DOHH2 (cell line): ENCODE data around the gene GLP2R.

Experiments
- H3F3A ChIP-seq: fragments of 200-600 bp; sonication (generic), shearing (Covaris generic); 2 replicates; pipeline ENCODE4 v1.6.0; 2016; ENCODE audit warnings: antibody characterized with exemption, mild to moderate bottlenecking; ENCODE audit not compliant: control insufficient read depth, insufficient read depth
- H3K27ac ChIP-seq: fragments of 200-600 bp; sonication (generic); 2 replicates; pipeline ENCODE4 v1.5.1; 2014; ENCODE audit warnings: low read depth, mild to moderate bottlenecking, low read length, moderate library complexity
- H3K27me3 ChIP-seq: fragments of 200-600 bp; sonication (generic); 2 replicates; pipeline ENCODE4 v1.6.1; 2014; ENCODE audit warnings: mild to moderate bottlenecking, low read length, mixed read lengths; ENCODE audit not compliant: control insufficient read depth
- H3K36me3 ChIP-seq: fragments of 200-600 bp; sonication (generic); 2 replicates; pipeline ENCODE4 v1.6.1; 2014; ENCODE audit warnings: mild to moderate bottlenecking, low read length, moderate library complexity, mixed read lengths; ENCODE audit not compliant: control insufficient read depth
- H3K4me1 ChIP-seq: fragments of 200-600 bp; sonication (generic); 2 replicates; pipeline ENCODE4 v1.6.1; 2014; ENCODE audit warnings: mild to moderate bottlenecking, low read length, mixed read lengths; ENCODE audit not compliant: control insufficient read depth
- H3K4me2 ChIP-seq: fragments of 200-600 bp; sonication (generic); 2 replicates; pipeline ENCODE4 v1.6.0; 2014; ENCODE audit warnings: mild to moderate bottlenecking, low read length, moderate library complexity
- H3K4me3 ChIP-seq: fragments of 200-600 bp; sonication (generic); 2 replicates; pipeline ENCODE4 v1.5.1; 2014; ENCODE audit warnings: mild to moderate bottlenecking, low read length, mixed read lengths
- H3K79me2 ChIP-seq: fragments of 200-600 bp; sonication (generic); 2 replicates; pipeline ENCODE4 v1.6.1; 2014; ENCODE audit warnings: mild to moderate bottlenecking, low read length, mixed read lengths; ENCODE audit not compliant: control insufficient read depth
- H3K9me2 ChIP-seq: fragments of 200-600 bp; sonication (generic); replicated peaks from 2 replicates; pipeline ENCODE4 v1.6.1; 2014; ENCODE audit warnings: mild to moderate bottlenecking, low read length, mixed read lengths; ENCODE audit not compliant: control insufficient read depth
- H3K9me3 ChIP-seq: fragments of 200-600 bp; sonication (generic); 2 replicates; pipeline ENCODE4 v1.6.1; 2014; ENCODE audit warnings: antibody characterized with exemption, low read length, mixed read lengths; ENCODE audit not compliant: control insufficient read depth, insufficient read depth
- H4K20me1 ChIP-seq: fragments of 200-600 bp; sonication (generic); 2 replicates; pipeline ENCODE4 v1.6.0; 2014; ENCODE audit warnings: low read depth, mild to moderate bottlenecking, antibody characterized with exemption, low read length, moderate library complexity; ENCODE audit not compliant: control insufficient read depth, insufficient read depth
- EZH2phosphoT487 ChIP-seq: fragments of 200-600 bp; sonication (generic); IDR thresholded peaks from 2 replicates; pipeline ENCODE4 v1.6.1; 2017; ENCODE audit warnings: borderline replicate concordance, mild to moderate bottlenecking, antibody characterized with exemption, low read length, moderate library complexity, mixed read lengths
- TF ChIP-seq, protein P1 (sequence below): fragments of 200-600 bp; sonication (generic); IDR thresholded peaks from one replicate; pipeline ENCODE4 v1.5.1; 2014; ENCODE audit warnings: antibody characterized with exemption, mild to moderate bottlenecking, low read depth, low read length; ENCODE audit not compliant: poor library complexity, severe bottlenecking

Gene GLP2R

DNA sequence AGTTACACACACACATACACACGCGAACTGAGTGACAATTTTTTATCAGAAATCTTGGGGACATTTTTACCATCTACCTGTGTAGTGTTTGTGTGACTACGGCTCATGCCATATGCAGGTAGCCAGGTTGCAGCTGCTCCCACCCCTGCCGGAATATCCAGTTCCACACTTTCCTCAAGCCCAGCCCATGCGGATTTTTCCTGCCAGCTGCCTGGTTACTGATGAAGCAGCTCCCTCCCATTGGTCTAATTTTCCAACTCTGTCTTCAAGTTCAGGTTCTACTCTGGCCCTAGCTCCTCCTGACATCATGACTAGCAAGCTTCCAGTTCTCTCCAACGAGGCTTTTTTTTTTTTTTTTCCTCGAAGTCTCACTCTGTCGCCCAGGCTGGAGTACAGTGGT is 8.6 kb upstream of the GLP2R start:
- Histone ChIP-seq H3K79me2 (no peaks in the 10 kb centered on the region), H3K9me2 (no peaks in the 10 kb centered on the region), H3K27me3 (no peaks in the 10 kb centered on the region), H4K20me1 (no peaks in the 10 kb centered on the region), H3K4me2 (no peak overlapping the region), H3K9me3 (no peaks in the 10 kb centered on the region), H3F3A (no peaks in the 10 kb centered on the region), H3K4me3 (no peak overlapping the region), H3K4me1 (no peaks in the 10 kb centered on the region), H3K36me3 (no peaks in the 10 kb centered on the region), H3K27ac (no peak overlapping the region)
- TF ChIP-seq, protein P1, sequence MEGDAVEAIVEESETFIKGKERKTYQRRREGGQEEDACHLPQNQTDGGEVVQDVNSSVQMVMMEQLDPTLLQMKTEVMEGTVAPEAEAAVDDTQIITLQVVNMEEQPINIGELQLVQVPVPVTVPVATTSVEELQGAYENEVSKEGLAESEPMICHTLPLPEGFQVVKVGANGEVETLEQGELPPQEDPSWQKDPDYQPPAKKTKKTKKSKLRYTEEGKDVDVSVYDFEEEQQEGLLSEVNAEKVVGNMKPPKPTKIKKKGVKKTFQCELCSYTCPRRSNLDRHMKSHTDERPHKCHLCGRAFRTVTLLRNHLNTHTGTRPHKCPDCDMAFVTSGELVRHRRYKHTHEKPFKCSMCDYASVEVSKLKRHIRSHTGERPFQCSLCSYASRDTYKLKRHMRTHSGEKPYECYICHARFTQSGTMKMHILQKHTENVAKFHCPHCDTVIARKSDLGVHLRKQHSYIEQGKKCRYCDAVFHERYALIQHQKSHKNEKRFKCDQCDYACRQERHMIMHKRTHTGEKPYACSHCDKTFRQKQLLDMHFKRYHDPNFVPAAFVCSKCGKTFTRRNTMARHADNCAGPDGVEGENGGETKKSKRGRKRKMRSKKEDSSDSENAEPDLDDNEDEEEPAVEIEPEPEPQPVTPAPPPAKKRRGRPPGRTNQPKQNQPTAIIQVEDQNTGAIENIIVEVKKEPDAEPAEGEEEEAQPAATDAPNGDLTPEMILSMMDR = no peak
- TF ChIP-seq EZH2phosphoT487 = no peak

DNA sequence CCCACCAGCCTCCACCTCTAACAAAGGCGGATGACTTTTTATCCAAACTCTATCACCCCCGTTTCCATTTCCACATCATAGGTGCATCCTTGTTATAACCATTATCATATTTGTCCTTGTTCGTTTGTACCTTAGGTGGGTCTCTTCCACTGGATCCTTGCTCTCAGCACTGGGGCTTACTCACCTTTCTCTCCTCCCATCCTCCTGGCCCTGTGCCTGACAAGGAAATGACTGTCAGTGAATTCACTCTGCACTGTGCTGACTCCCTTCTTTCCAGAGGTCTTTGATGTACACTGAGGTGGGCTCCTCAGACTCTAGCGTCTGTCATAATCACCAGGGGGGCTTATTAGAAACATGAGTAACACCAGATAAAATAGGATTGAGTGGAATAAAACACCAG is 7.0 kb upstream of the GLP2R start:
- H3K27ac ChIP-seq = no peak overlapping the region
- H3K4me3 ChIP-seq = no peak overlapping the region
- TF ChIP-seq, protein P1 = no peak
- no peak for TF ChIP-seq EZH2phosphoT487
- H3K4me2 ChIP-seq = no peak overlapping the region
- H3K4me1 ChIP-seq = no peaks in the 10 kb centered on the region
- H4K20me1 ChIP-seq = no peaks in the 10 kb centered on the region
- no peaks in the 10 kb centered on the region for H3K36me3 ChIP-seq
- no peaks in the 10 kb centered on the region for H3K9me3 ChIP-seq
- no peaks in the 10 kb centered on the region for H3F3A ChIP-seq
- H3K9me2 ChIP-seq = no peaks in the 10 kb centered on the region
- no peaks in the 10 kb centered on the region for H3K27me3 ChIP-seq
- no peaks in the 10 kb centered on the region for H3K79me2 ChIP-seq

DNA sequence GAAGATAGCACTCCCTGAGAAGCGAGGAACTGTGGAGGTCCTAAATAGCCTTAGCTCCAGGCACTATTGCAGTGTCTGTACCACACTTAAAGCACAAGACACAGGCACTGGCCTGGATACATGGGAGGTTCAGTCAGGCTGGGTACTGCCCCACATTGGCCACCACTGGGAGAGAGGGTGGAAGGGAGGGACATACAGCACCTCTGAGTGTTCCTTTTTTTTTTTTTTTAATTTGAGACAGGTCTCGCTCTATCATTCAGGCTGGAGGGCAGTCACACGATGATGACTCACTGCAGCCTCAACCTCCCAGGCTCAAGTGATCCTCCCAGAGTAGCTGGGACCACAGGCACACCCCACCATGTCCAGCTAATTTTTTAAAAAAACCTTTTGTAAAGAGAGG is 5.3 kb upstream of the GLP2R start:
- TF ChIP-seq, protein P1 = no peak
- TF ChIP-seq EZH2phosphoT487 = no peak
- no peaks in the 10 kb centered on the region for H4K20me1 ChIP-seq
- no peaks in the 10 kb centered on the region for H3K9me2 ChIP-seq
- no peaks in the 10 kb centered on the region for H3K79me2 ChIP-seq
- H3K27ac ChIP-seq = no peak overlapping the region
- H3K36me3 ChIP-seq = no peaks in the 10 kb centered on the region
- H3F3A ChIP-seq = no peaks in the 10 kb centered on the region
- no peak overlapping the region for H3K4me3 ChIP-seq
- H3K27me3 ChIP-seq = no peaks in the 10 kb centered on the region
- H3K4me1 ChIP-seq = no peaks in the 10 kb centered on the region
- H3K9me3 ChIP-seq = no peaks in the 10 kb centered on the region
- no peak overlapping the region for H3K4me2 ChIP-seq

DNA sequence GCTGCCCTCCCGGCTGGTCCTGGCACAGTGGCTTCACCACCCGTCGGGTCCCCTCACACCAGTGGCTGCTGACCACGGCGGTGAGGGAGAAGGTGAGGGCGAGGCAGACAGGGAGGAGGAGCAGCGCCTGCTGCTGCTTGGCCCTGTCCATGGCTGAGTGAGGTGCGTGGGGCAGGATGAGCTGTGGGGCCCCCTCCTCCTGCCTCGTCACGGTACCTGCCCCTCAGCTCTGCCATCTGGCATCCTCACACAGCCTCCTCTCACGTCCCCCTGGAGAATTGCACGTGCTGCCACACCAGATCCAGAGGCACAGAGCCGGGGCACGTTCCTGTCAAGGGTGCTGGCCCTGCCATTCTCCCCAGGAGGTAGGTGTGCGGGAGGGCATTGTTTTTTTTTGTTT is 3.8 kb upstream of the GLP2R start, which contains the start of gene GSG1L2:
GSG1L2 (minus strand) TSS at position 159 of the 400 bp plus-strand sequence; CDS start at position 151, 8 bp downstream.
- Histone ChIP-seq H4K20me1 (no peaks in the 10 kb centered on the region), H3K4me1 (no peaks in the 10 kb centered on the region), H3K36me3 (no peaks in the 10 kb centered on the region), H3F3A (no peaks in the 10 kb centered on the region), H3K79me2 (no peaks in the 10 kb centered on the region), H3K4me2 (no peak within 1 kb of the TSS), H3K27me3 (no peaks in the 10 kb centered on the region), H3K4me3 (no peak within 1 kb of the TSS), H3K27ac (no peak within 1 kb of the TSS), H3K9me2 (no peaks in the 10 kb centered on the region), H3K9me3 (no peaks in the 10 kb centered on the region)
- TF ChIP-seq, protein P1 = no peak
- TF ChIP-seq EZH2phosphoT487 = no peak
